IMR-90 (cell line): ENCODE measurements around the gene TBL3. TPM values are rescaled to one million over a fixed set of nuclear protein-coding genes. Genes with fewer than 3 reads are reported as not detected.

Source experiments
- ATAC-seq: fragments of 200-7000 bp; cut with Tn5 transposase; 2 replicates; pipeline ENCODE4 v1.9.1; 2020; ENCODE audit warnings: low read depth, mild to moderate bottlenecking, moderate library complexity
- BruUV-seq: library from RNA; stranded (reverse); fragments of 400-500 nt; replicated peaks from 2 replicates; lab custom pipeline; 2021; lab: Mats Ljungman, UMichigan
- CTCF ChIA-PET: fragments of 300-600 bp; formaldehyde crosslinking; extraction: SDS; loops from one replicate; lab custom pipeline; 2021; ENCODE audit warnings: antibody characterized with exemption; lab: Yijun Ruan, JAX
- POLR2A ChIA-PET: fragments of 300-600 bp; sonication (Branson Sonifier 250); formaldehyde crosslinking; loops from one replicate; lab custom pipeline; 2022; ENCODE audit warnings: antibody characterized with exemption; ENCODE audit not compliant: unreplicated experiment; lab: Charles Lee
- DNase-seq: peaks from one replicate; pipeline ENCODE4 v3.0.0; 2013
- H2AFZ ChIP-seq: replicated peaks from 2 replicates; pipeline ENCODE3; 2013; ENCODE audit warnings: low read length, mild to moderate bottlenecking; ENCODE audit not compliant: poor library complexity
- H2AK5ac ChIP-seq: 2 replicates; pipeline ENCODE4 v1.6.1; 2013; ENCODE audit warnings: low read depth, low read length, inconsistent platforms
- H2AK9ac ChIP-seq: replicated peaks from 2 replicates; pipeline ENCODE3; 2013; ENCODE audit warnings: mild to moderate bottlenecking, low read depth, low read length, moderate library complexity; ENCODE audit not compliant: poor library complexity
- H2BK120ac ChIP-seq: 2 replicates; pipeline ENCODE4 v1.6.1; 2013; ENCODE audit warnings: low read depth, low read length, inconsistent platforms
- H2BK15ac ChIP-seq: 3 replicates; pipeline ENCODE4 v1.6.1; 2013; ENCODE audit warnings: low read depth, low read length, inconsistent platforms
- H2BK20ac ChIP-seq: 2 replicates; pipeline ENCODE4 v1.6.1; 2013; ENCODE audit warnings: low read depth, mild to moderate bottlenecking, inconsistent platforms, low read length, moderate library complexity
- H2BK5ac ChIP-seq: 2 replicates; pipeline ENCODE4 v1.6.1; 2013; ENCODE audit warnings: mild to moderate bottlenecking, low read depth, low read length, inconsistent platforms; ENCODE audit not compliant: poor library complexity, severe bottlenecking
- H3K14ac ChIP-seq: replicated peaks from 2 replicates; pipeline ENCODE4 v1.6.1; 2013; ENCODE audit warnings: low read depth, low read length, inconsistent platforms
- H3K18ac ChIP-seq: 2 replicates; pipeline ENCODE4 v1.6.1; 2013; ENCODE audit warnings: low read depth, low read length, control low read depth
- H3K23ac ChIP-seq: 2 replicates; pipeline ENCODE4 v1.6.1; 2013; ENCODE audit warnings: low read depth, low read length, inconsistent platforms
- H3K27ac ChIP-seq: 2 replicates; pipeline ENCODE4 v1.5.1; 2013; ENCODE audit warnings: mild to moderate bottlenecking, control low read depth, low read length; ENCODE audit not compliant: insufficient read depth
- H3K27me3 ChIP-seq: 2 replicates; pipeline ENCODE4 v1.6.1; 2013; ENCODE audit warnings: low read length; ENCODE audit not compliant: control insufficient read depth, insufficient read depth
- H3K36me3 ChIP-seq: 2 replicates; pipeline ENCODE4 v1.6.1; 2013; ENCODE audit warnings: low read length, mixed read lengths; ENCODE audit not compliant: control insufficient read depth, insufficient read depth
- H3K4ac ChIP-seq: 2 replicates; pipeline ENCODE4 v1.6.1; 2013; ENCODE audit warnings: low read depth, low read length, inconsistent platforms
- H3K4me1 ChIP-seq: 2 replicates; pipeline ENCODE4 v1.6.1; 2013; ENCODE audit warnings: low read length, mixed read lengths; ENCODE audit not compliant: control insufficient read depth, insufficient read depth
- H3K4me2 ChIP-seq: 2 replicates; pipeline ENCODE4 v1.6.1; 2013; ENCODE audit warnings: low read depth, mild to moderate bottlenecking, control low read depth, low read length, moderate library complexity
- H3K4me3 ChIP-seq: 2 replicates; pipeline ENCODE4 v1.5.1; 2013; ENCODE audit warnings: low read depth, mild to moderate bottlenecking, control low read depth, low read length, moderate library complexity; ENCODE audit not compliant: insufficient read depth
- H3K56ac ChIP-seq: 2 replicates; pipeline ENCODE4 v1.6.1; 2013; ENCODE audit warnings: low read length, inconsistent platforms; ENCODE audit not compliant: insufficient read depth; ENCODE audit errors: extremely low read depth
- H3K79me1 ChIP-seq, 2 experiments: 2 replicates each; pipeline ENCODE4 v1.6.1; 2013; ENCODE audit warnings: low read length in 2 of 2, inconsistent platforms in 1 of 2, low read depth in 1 of 2
- H3K9ac ChIP-seq: 2 replicates; pipeline ENCODE4 v1.6.1; 2013; ENCODE audit warnings: low read depth, low read length, control low read depth
- H3K9me1 ChIP-seq: 2 replicates; pipeline ENCODE4 v1.6.1; 2013; ENCODE audit warnings: low read length, inconsistent platforms; ENCODE audit not compliant: insufficient read depth
- H3K9me3 ChIP-seq: 2 replicates; pipeline ENCODE4 v1.6.1; 2013; ENCODE audit warnings: low read length; ENCODE audit not compliant: control insufficient read depth, insufficient read depth
- H4K20me1 ChIP-seq: 2 replicates; pipeline ENCODE4 v1.6.1; 2013; ENCODE audit warnings: low read length, inconsistent platforms; ENCODE audit not compliant: insufficient read depth
- H4K5ac ChIP-seq: 2 replicates; pipeline ENCODE4 v1.6.1; 2013; ENCODE audit warnings: mild to moderate bottlenecking, low read depth, low read length, control low read depth
- H4K8ac ChIP-seq, 2 experiments: 2 replicates each; pipeline ENCODE4 v1.6.1; 2013; ENCODE audit warnings: low read depth in 2 of 2, low read length in 2 of 2, control low read depth in 1 of 2, inconsistent platforms in 1 of 2
- H4K91ac ChIP-seq: 2 replicates; pipeline ENCODE4 v1.6.1; 2013; ENCODE audit warnings: low read depth, low read length, inconsistent platforms; ENCODE audit not compliant: insufficient read depth
- FOS ChIP-seq: fragments of 150-350 bp; IDR thresholded peaks from 2 replicates; pipeline ENCODE4 v1.6.1; 2016; ENCODE audit warnings: low read depth, low read length
- MAFK ChIP-seq: IDR thresholded peaks from 2 replicates; pipeline ENCODE4 v1.6.1; 2012; ENCODE audit warnings: low read depth, low read length, improper control_type of control experiment
- MXI1 ChIP-seq: IDR thresholded peaks from 2 replicates; pipeline ENCODE4 v1.6.1; 2012; ENCODE audit warnings: low read depth, mild to moderate bottlenecking, low read length, moderate library complexity, borderline replicate concordance
- RAD21 ChIP-seq: IDR thresholded peaks from 2 replicates; pipeline ENCODE4 v1.6.1; 2012; ENCODE audit warnings: low read length, improper control_type of control experiment
- RCOR1 ChIP-seq: IDR thresholded peaks from 2 replicates; pipeline ENCODE4 v1.6.1; 2012; ENCODE audit warnings: mild to moderate bottlenecking, low read length, improper control_type of control experiment; ENCODE audit not compliant: insufficient replicate concordance
- SMC3 ChIP-seq: fragments of 150-350 bp; IDR thresholded peaks from 2 replicates; pipeline ENCODE4 v1.6.1; 2016; ENCODE audit warnings: low read depth, mild to moderate bottlenecking, antibody characterized with exemption, low read length, moderate library complexity
- WGBS, 2 experiments: methylation state at CpG; one replicate each; pipeline versions ENCODE4 v1.1.5 to v1.1.7; 2013; ENCODE audit warnings: missing lambda C conversion rate in 2 of 2; ENCODE audit not compliant: insufficient read length in 1 of 2; ENCODE audit errors: extremely low coverage in 2 of 2; 5-methylcytosine and 5-hydroxymethylcytosine counted together
- dilution Hi-C: fragments of 300-500 bp; cut with HindIII; formaldehyde crosslinking; loops from one replicate; pipeline ENCODE4 v1.14.3; 2018; ENCODE audit warnings: low sequenced_read_pairs; ENCODE audit not compliant: unreplicated experiment
- in situ Hi-C: fragments of 300-500 bp; cut with MboI; formaldehyde crosslinking; loops from 3 replicates; pipeline ENCODE4 v1.14.3; 2019; ENCODE audit warnings: low sequenced_read_pairs, inconsistent platforms, mixed read lengths
- intact Hi-C: fragments of 100-400 bp; cut with micrococcal nuclease; formaldehyde crosslinking; loops from 2 replicates; pipeline ENCODE4 v1.10.0; 2022
- polyA plus RNA-seq, 3 experiments: library from polyadenylated mRNA; depleted of rRNA; stranded (reverse); fragments of >200 nt; gene quantifications; 2 replicates each; pipeline ENCODE4 v1.2.3, GENCODE V29; 2012; ENCODE audit warnings: low replicate concordance in 1 of 3
- total RNA-seq: library from RNA; depleted of rRNA; stranded (reverse); fragments of >200 nt; gene quantifications from 2 replicates; pipeline ENCODE4 v1.2.3, GENCODE V29; 2012

The TBL3 gene
- total and polyA plus RNA-seq, 2 of the 4 experiments (the other 2 are of a cell fraction) = 38.5 to 60.8 TPM

- no peak overlapping the region for H2BK20ac ChIP-seq
- no peak overlapping the region for H3K18ac ChIP-seq
- WGBS, 2 experiments = 6% methylated on average over 14 of the region's 22 CpGs; no CpG with 5 or more reads in 1 of the 2 experiments
- peak overlapping the region; percentile 10; the same call in 1 of the 2 replicates for H3K27ac ChIP-seq
- DNase-seq (no peak), ATAC-seq (peak; percentile 42)
- no peak overlapping the region for H4K5ac ChIP-seq
- H3K56ac ChIP-seq = no peak overlapping the region
- no peak overlapping the region for H2BK120ac ChIP-seq
- H3K14ac ChIP-seq = no peak overlapping the region
- peaks cover 3% of the 10 kb centered on the region; the same call in 1 of the 2 replicates for H3K9me1 ChIP-seq
- H3K23ac ChIP-seq = no peak overlapping the region
- peaks cover 6% of the 10 kb centered on the region for H3K4me1 ChIP-seq
- no peaks in the 10 kb centered on the region; the same call in 1 of the 2 replicates for H4K20me1 ChIP-seq
- H2AK5ac ChIP-seq = peak overlapping the region; percentile 43; the same call in 1 of the 2 replicates
- ChIA-PET POLR2A (no interaction called here), CTCF (no interaction called here)
- dilution Hi-C loops (no loop called here), intact Hi-C loops (no loop called here), in situ Hi-C loops (no loop called here)
- peak overlapping the region; percentile 66 for H3K4me3 ChIP-seq
- H3K27me3 ChIP-seq = no peaks in the 10 kb centered on the region
- no peak overlapping the region for H2BK15ac ChIP-seq
- H3K4me2 ChIP-seq = peak overlapping the region; percentile 75
- H3K4ac ChIP-seq = no peak overlapping the region
- peak overlapping the region; percentile 91 for H2AFZ ChIP-seq
- H2BK5ac ChIP-seq = no peak overlapping the region
- H3K36me3 ChIP-seq = peaks cover 30% of the 10 kb centered on the region
- TF ChIP-seq MAFK (no peak), FOS (no peak), RAD21 (no peak), MXI1 (no peak), RCOR1 (no peak), SMC3 (no peak)
- H2AK9ac ChIP-seq = peak overlapping the region; percentile 86
- BruUV-seq = no TSS peak
- no peak overlapping the region; a peak in 1 of 4 replicates for H4K8ac ChIP-seq
- no peaks in the 10 kb centered on the region for H3K9me3 ChIP-seq
- peaks cover 9 to 36% of the 10 kb centered on the region in 2 experiments for H3K79me1 ChIP-seq
- H3K9ac ChIP-seq = peak overlapping the region; percentile 62
- no peak overlapping the region for H4K91ac ChIP-seq
These were observed 631 bp downstream of the TBL3 start for GRCh38 chr16:1972490-1972877.
